Measurements from ENCODE around the gene GLTPD2.

The GLTPD2 gene

GRCh38 chr17:4800462-4801196 lies 11.9 kb downstream of the GLTPD2 start:
- H3K9ac ChIP-seq (ENCODE audit: low read length), result no peak overlapping the region
- no peak overlapping the region for H2AFZ ChIP-seq (ENCODE audit: low read depth, low read length)
- H3K4me3 ChIP-seq (ENCODE audit: low read length), result no peak overlapping the region
- H3K27me3 ChIP-seq (ENCODE audit: low read depth, low read length), result no peaks in the 10 kb centered on the region
- H3K4me1 ChIP-seq (ENCODE audit: low read length), result no peaks in the 10 kb centered on the region
- peaks cover 11% of the 10 kb centered on the region for H3K79me2 ChIP-seq (ENCODE audit: low read length)
- H3K27ac ChIP-seq (ENCODE audit: low read length), result no peak overlapping the region
- H4K20me1 ChIP-seq (ENCODE audit: insufficient read depth, low read length), result no peaks in the 10 kb centered on the region
- H3K36me3 ChIP-seq (replicated peaks; ENCODE audit: low read depth, low read length), result no peaks in the 10 kb centered on the region
- H3K9me3 ChIP-seq (ENCODE audit: insufficient read depth, low read length), result no peaks in the 10 kb centered on the region
- no peak for TF ChIP-seq EZH2phosphoT487 (IDR thresholded peaks at IDR 0.05; ENCODE audit: low read depth)
- no peak for TF ChIP-seq CTCF (IDR thresholded peaks at IDR 0.05; ENCODE audit: low read depth, low read length)
- no peak overlapping the region for H3K4me2 ChIP-seq (ENCODE audit: low read length)

GRCh38 chr17:4802228-4802627 lies 13.5 kb downstream of the GLTPD2 start, which contains the start of gene C17orf114:
Gene C17orf114, minus strand, starts transcription at chr17:4802328.
- Histone ChIP-seq H3K4me2 (ENCODE audit: low read length) (no peak within 1 kb of the TSS), H3K9ac (ENCODE audit: low read length) (no peak within 1 kb of the TSS), H3K4me3 (ENCODE audit: low read length) (no peak within 1 kb of the TSS), H3K36me3 (replicated peaks; ENCODE audit: low read depth, low read length) (no peaks in the 10 kb centered on the region), H3K79me2 (ENCODE audit: low read length) (no peaks in the 10 kb centered on the region), H3K27ac (ENCODE audit: low read length) (no peak within 1 kb of the TSS), H4K20me1 (ENCODE audit: insufficient read depth, low read length) (no peaks in the 10 kb centered on the region), H3K9me3 (ENCODE audit: insufficient read depth, low read length) (no peaks in the 10 kb centered on the region), H3K27me3 (ENCODE audit: low read depth, low read length) (no peaks in the 10 kb centered on the region), H2AFZ (ENCODE audit: low read depth, low read length) (no peak within 1 kb of the TSS), H3K4me1 (ENCODE audit: low read length) (peaks cover 4% of the 10 kb centered on the region)
- TF ChIP-seq CTCF (IDR thresholded peaks at IDR 0.05; ENCODE audit: low read depth, low read length), result no peak
- TF ChIP-seq EZH2phosphoT487 (IDR thresholded peaks at IDR 0.05; ENCODE audit: low read depth), result no peak

GRCh38 chr17:4806456-4806776 lies 17.7 kb downstream of the GLTPD2 start:
- H3K27ac ChIP-seq (ENCODE audit: low read length), result no peak overlapping the region
- peak overlapping the region; percentile 94 for H3K4me3 ChIP-seq (ENCODE audit: low read length)
- peaks cover 9% of the 10 kb centered on the region for H3K4me1 ChIP-seq (ENCODE audit: low read length)
- H4K20me1 ChIP-seq (ENCODE audit: insufficient read depth, low read length), result no peaks in the 10 kb centered on the region
- no peaks in the 10 kb centered on the region for H3K79me2 ChIP-seq (ENCODE audit: low read length)
- peak overlapping the region; percentile 74 for H2AFZ ChIP-seq (ENCODE audit: low read depth, low read length)
- no peaks in the 10 kb centered on the region for H3K36me3 ChIP-seq (replicated peaks; ENCODE audit: low read depth, low read length)
- H3K9me3 ChIP-seq (ENCODE audit: insufficient read depth, low read length), result no peaks in the 10 kb centered on the region
- peak overlapping the region; percentile 91 for H3K4me2 ChIP-seq (ENCODE audit: low read length)
- TF ChIP-seq EZH2phosphoT487 (IDR thresholded peaks at IDR 0.05; ENCODE audit: low read depth), result no peak
- TF ChIP-seq CTCF (IDR thresholded peaks at IDR 0.05; ENCODE audit: low read depth, low read length), result no peak
- H3K27me3 ChIP-seq (ENCODE audit: low read depth, low read length), result no peaks in the 10 kb centered on the region
- peak overlapping the region; percentile 62 for H3K9ac ChIP-seq (ENCODE audit: low read length)

- Histone ChIP-seq H2AFZ (ENCODE audit: low read depth, low read length) (peak within 1 kb of the TSS; percentile 74), H3K4me2 (ENCODE audit: low read length) (peak within 1 kb of the TSS; percentile 91), H4K20me1 (ENCODE audit: insufficient read depth, low read length) (no peaks in the 10 kb centered on the region), H3K36me3 (replicated peaks; ENCODE audit: low read depth, low read length) (no peaks in the 10 kb centered on the region), H3K79me2 (ENCODE audit: low read length) (no peaks in the 10 kb centered on the region), H3K27me3 (ENCODE audit: low read depth, low read length) (no peaks in the 10 kb centered on the region), H3K27ac (ENCODE audit: low read length) (no peak within 1 kb of the TSS), H3K9me3 (ENCODE audit: insufficient read depth, low read length) (no peaks in the 10 kb centered on the region), H3K4me3 (ENCODE audit: low read length) (peak within 1 kb of the TSS; percentile 94), H3K4me1 (ENCODE audit: low read length) (peaks cover 9% of the 10 kb centered on the region), H3K9ac (ENCODE audit: low read length) (peak within 1 kb of the TSS; percentile 81)
- TF ChIP-seq CTCF (IDR thresholded peaks at IDR 0.05; ENCODE audit: low read depth, low read length) (no peak), EZH2phosphoT487 (IDR thresholded peaks at IDR 0.05; ENCODE audit: low read depth) (no peak)
Observed at GRCh38 chr17:4806777-4807604, 18.2 kb downstream of the GLTPD2 start, which contains the start of gene PLD2. Gene PLD2, plus strand, starts transcription at chr17:4807152. Its CDS starts 621 bp downstream, at chr17:4807773.

All from OCI-LY3 (cell line).